GM12874 (cell line): ENCODE results near the gene PRRT4.

Experiments used
- TF ChIP-seq, protein P1 (sequence below): IDR thresholded peaks from 2 replicates; pipeline ENCODE4 v1.5.1; 2011; ENCODE audit warnings: low read depth, mild to moderate bottlenecking, control low read depth, low read length, moderate library complexity; ENCODE audit not compliant: insufficient read depth

The PRRT4 gene

DNA sequence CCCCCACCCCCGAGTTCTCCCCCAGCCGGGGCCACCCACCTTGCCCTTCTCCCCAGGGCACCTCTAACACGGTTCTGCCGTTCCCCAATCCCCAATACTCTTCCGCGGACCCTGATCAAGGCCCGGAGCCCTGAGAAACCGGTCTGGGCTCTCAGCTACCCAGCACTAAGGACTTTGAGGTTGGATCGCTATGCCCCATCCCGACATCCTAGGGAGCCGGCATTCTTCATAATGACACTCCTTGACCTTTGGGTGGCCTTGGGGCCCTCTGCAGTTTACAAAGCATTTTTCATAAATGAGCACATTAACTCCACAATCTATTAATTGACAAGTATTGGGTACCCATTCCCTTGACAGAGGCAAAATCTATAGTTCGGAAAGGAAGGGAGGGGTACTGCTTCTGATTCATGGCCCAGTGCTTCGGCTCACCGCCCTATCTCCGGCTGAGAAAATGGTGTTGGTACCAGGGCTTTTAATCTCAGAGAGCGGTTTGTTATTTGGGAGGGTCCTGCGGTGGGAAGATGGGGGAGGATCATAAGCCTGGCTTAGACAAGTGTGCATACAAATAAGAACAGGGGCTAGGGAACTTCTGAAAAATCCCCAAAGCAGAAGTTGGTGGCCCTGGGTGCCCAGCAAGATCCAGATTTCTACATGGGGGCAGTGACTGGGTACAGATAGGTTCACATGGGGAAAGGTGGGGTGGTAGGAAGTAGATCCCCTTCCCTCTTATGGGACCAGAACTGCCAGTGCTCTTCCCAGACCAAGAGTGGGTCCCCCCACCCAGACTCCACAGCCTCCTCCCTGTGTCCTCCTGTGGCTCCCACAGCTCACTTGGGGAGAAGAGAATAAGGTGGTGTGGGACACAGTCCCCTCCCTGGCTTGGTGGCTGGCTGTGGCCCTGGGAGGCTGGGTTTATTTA lies 45.1 kb upstream of the PRRT4 start:
- TF ChIP-seq, protein P1, sequence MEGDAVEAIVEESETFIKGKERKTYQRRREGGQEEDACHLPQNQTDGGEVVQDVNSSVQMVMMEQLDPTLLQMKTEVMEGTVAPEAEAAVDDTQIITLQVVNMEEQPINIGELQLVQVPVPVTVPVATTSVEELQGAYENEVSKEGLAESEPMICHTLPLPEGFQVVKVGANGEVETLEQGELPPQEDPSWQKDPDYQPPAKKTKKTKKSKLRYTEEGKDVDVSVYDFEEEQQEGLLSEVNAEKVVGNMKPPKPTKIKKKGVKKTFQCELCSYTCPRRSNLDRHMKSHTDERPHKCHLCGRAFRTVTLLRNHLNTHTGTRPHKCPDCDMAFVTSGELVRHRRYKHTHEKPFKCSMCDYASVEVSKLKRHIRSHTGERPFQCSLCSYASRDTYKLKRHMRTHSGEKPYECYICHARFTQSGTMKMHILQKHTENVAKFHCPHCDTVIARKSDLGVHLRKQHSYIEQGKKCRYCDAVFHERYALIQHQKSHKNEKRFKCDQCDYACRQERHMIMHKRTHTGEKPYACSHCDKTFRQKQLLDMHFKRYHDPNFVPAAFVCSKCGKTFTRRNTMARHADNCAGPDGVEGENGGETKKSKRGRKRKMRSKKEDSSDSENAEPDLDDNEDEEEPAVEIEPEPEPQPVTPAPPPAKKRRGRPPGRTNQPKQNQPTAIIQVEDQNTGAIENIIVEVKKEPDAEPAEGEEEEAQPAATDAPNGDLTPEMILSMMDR: no peak

DNA sequence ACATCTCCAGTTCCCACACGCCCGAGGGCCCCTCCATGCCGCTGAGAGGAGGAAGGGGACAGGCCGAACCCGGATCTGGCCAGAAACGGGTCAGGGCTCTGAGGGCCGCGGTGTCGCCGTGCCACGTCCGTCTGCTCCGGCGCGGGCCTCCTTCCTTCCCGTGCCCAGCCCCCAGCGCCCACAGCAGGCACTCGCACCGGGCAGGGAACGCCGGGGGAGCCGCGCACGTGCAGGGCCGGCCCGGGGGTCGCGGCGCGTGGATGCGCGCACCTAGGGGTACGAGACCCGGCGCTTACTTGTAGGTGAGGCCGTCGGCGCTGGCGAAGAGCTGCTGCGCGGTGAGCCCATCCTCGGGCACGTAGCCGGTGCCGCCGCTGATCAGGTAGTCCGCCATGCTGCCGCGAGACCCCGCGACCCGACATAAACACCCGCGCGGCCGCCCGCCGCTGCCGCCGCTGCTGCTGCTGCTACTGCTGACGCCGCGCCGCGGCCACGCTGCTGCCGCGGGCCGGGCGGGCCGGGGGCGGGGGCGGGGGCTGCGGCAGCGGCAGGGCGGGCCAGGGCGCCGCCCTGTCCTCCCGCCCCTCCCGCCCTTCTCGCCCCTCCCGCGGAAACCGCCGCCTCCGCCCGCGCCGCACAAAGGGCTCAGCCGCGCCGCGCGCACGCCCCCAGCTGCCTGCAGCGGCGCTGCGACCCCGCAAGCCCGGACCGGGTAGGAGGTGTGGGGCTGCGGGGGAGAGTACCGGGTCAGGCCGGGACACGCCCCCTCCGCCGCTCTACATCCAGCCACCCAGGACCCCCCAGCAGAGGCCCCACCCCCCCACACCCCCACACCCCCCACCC lies 44.2 kb upstream of the PRRT4 start:
- TF ChIP-seq, protein P1: 0 out of 2 replicates have a peak, but pooled peaks have one; percentile 4

DNA sequence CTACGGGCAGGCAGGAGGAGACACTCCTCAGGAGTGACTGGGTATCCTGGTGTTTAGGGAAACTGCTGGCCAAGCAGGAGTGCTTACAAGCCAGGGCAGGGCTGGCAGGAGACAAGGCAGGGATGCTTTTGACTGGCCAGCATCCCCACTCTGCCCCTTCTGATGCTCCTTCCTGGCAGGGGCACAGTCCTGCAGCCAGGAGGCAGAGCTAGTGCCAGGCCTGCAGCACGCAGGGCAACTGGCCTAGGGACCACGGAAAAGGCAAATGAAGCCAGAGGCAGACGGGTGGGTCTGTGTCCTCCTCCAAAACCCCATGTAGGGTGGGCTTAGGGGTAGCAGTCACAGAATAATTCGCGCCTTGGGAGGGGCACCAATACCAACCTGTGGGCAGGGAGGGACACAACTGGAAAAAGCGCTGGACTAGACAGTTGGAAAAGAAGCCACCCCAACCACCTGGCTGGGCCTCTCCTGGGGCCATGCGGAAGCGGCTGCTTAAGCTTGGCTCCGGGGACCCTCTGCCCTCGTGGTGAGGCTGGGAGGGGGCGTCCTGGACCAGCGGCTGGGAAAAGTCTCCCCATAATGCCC lies 43.5 kb upstream of the PRRT4 start:
- TF ChIP-seq, protein P1: no peak

DNA sequence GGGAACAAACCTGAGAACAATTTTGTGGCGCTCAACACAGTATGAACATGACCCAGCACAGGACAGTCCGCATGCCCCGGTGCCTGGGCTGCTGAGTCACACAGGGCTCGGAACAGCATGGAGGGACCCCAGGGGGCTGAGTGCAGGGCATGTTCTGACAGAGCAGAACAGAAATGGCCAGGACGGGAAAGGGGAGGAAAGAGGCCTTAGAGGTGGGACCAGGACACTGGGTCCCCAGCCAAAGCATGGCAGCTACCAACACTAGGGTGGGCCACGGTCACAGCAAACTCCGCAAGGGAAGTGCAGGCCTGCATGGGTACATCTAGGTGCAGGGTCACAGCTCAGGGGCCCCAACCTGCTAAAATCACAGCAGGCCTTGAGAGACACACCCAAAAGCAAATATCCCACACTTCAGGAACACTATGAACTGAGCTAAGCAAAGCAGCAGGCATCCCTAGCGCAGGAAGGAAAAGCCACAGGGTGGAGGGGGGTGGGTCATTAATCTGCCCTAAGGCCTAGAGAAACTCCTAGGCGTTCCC lies 42.7 kb upstream of the PRRT4 start:
- TF ChIP-seq, protein P1: no peak

DNA sequence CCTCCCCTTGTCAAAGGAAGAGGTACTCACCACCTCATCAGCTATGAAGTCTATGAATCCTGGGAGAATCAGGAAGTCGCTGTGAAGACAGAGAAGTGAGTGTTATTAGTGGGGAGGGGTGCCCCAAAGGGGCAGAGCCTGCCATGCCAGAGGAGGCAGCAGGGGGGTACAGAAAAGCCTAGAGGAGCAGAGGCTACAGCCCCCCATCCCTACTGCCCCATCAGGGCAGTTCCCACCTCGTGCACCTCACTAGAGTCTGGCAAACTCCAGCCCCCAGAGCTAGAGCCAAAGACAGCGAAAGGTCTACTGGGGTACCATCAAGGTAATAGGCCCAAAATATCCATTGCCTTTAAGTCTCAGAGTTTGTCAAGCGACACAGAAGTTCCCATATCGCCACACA lies 42.2 kb upstream of the PRRT4 start:
- TF ChIP-seq, protein P1: no peak

DNA sequence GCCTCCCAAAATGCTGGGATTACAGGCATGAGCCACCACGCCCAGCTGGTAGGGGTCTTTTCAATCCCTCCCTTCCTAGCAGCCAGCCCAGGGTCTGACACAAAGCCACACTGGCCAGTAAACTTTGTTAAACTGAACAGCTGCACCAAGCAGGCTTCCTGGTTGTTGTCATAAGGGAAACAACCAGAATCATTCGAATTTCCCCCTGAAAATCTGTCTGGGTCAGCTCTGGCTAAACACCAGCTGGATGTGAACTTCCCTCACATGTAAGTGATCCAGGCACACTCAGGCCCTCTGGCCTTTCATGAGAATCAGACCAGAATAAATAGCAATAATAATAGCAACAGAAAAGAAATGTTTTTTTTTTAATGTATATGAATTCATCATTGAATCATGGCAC lies 40.9 kb upstream of the PRRT4 start:
- TF ChIP-seq, protein P1: no peak

DNA sequence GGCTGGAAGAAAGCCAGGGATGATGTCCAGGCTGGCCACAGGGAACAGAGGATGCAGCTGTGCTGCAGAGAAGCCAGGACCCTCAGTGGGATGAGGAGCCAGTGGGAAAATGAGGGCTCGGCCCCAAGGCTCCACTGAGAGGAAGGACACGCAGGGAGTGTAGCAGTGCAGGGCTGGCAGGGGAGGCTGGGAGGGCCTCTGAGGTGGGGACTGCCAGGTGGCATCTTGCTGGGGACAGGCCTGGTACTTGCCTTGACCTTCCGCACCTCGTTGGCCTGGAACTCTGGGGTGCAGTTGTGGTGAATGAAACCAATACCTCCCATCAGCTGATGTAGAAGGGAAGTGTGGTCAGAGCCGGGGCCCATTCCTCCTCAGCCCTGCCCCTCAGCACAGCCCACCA lies 39.1 kb upstream of the PRRT4 start:
- TF ChIP-seq, protein P1: no peak
